Measurements from ENCODE around the gene FLNB.

Gene FLNB

DNA sequence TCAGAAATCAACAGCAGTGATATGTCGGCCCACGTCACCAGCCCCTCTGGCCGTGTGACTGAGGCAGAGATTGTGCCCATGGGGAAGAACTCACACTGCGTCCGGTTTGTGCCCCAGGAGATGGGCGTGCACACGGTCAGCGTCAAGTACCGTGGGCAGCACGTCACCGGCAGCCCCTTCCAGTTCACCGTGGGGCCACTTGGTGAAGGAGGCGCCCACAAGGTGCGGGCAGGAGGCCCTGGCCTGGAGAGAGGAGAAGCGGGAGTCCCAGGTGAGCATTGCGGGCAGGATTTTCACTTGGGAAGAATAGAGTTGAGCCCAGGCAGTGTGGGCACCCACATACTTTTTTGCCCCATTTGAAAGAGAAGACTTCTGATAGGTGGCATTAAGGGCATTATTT, 145.1 kb downstream of the FLNB start:
- Histone ChIP-seq H3K27ac (ENCODE audit: low read depth, low read length) (no peak overlapping the region), H3K4me3 (ENCODE audit: low read length) (no peak overlapping the region), H3K9me3 (ENCODE audit: insufficient read depth, low read depth, low read length) (no peaks in the 10 kb centered on the region), H3K4me1 (ENCODE audit: insufficient read depth, low read length) (no peaks in the 10 kb centered on the region), H3K27me3 (ENCODE audit: insufficient read depth, low read length) (no peaks in the 10 kb centered on the region), H3K36me3 (ENCODE audit: insufficient read depth, low read length) (peaks cover 99% of the 10 kb centered on the region), H3K9ac (ENCODE audit: low read depth, low read length) (no peak overlapping the region)
- 96% methylated on average over 16 of the region's 16 CpGs for WGBS

- Histone ChIP-seq H3K27ac (ENCODE audit: low read depth, low read length) (no peak overlapping the region), H3K4me3 (ENCODE audit: low read length) (no peak overlapping the region), H3K4me1 (ENCODE audit: insufficient read depth, low read length) (no peaks in the 10 kb centered on the region), H3K9me3 (ENCODE audit: insufficient read depth, low read depth, low read length) (no peaks in the 10 kb centered on the region), H3K9ac (ENCODE audit: low read depth, low read length) (no peak overlapping the region), H3K36me3 (ENCODE audit: insufficient read depth, low read length) (peaks cover 99% of the 10 kb centered on the region), H3K27me3 (ENCODE audit: insufficient read depth, low read length) (no peaks in the 10 kb centered on the region)
- WGBS, result 96% methylated on average over 9 of the region's 10 CpGs
These were observed 146.6 kb downstream of the FLNB start for GRCh38 chr3:58154626-58155449.

- 97% methylated on average over 10 of the region's 10 CpGs for WGBS
- H3K36me3 ChIP-seq (ENCODE audit: insufficient read depth, low read length), result peaks cover 99% of the 10 kb centered on the region
- no peak overlapping the region for H3K27ac ChIP-seq (ENCODE audit: low read depth, low read length)
These were observed 147.6 kb downstream of the FLNB start for GRCh38 chr3:58155838-58156237.

GRCh38 chr3:58157700-58158099, 149.5 kb downstream of the FLNB start:
- Histone ChIP-seq H3K9ac (ENCODE audit: low read depth, low read length) (no peak overlapping the region), H3K9me3 (ENCODE audit: insufficient read depth, low read depth, low read length) (no peaks in the 10 kb centered on the region), H3K36me3 (ENCODE audit: insufficient read depth, low read length) (peaks cover 98% of the 10 kb centered on the region), H3K27me3 (ENCODE audit: insufficient read depth, low read length) (no peaks in the 10 kb centered on the region), H3K27ac (ENCODE audit: low read depth, low read length) (no peak overlapping the region), H3K4me1 (ENCODE audit: insufficient read depth, low read length) (no peaks in the 10 kb centered on the region), H3K4me3 (ENCODE audit: low read length) (no peak overlapping the region)
- 94% methylated on average over 11 of the region's 11 CpGs for WGBS

More at GRCh38 chr3:58155838-58156237, 147.6 kb downstream of the FLNB start:
- Histone ChIP-seq H3K4me3 (ENCODE audit: low read length) (no peak overlapping the region), H3K4me1 (ENCODE audit: insufficient read depth, low read length) (no peaks in the 10 kb centered on the region), H3K9ac (ENCODE audit: low read depth, low read length) (no peak overlapping the region), H3K27me3 (ENCODE audit: insufficient read depth, low read length) (no peaks in the 10 kb centered on the region), H3K9me3 (ENCODE audit: insufficient read depth, low read depth, low read length) (no peaks in the 10 kb centered on the region)

- no peak overlapping the region for H3K27ac ChIP-seq (ENCODE audit: low read depth, low read length)
- H3K9ac ChIP-seq (ENCODE audit: low read depth, low read length), result no peak overlapping the region
- H3K9me3 ChIP-seq (ENCODE audit: insufficient read depth, low read depth, low read length), result no peaks in the 10 kb centered on the region
- no peak overlapping the region for H3K4me3 ChIP-seq (ENCODE audit: low read length)
- no peaks in the 10 kb centered on the region for H3K4me1 ChIP-seq (ENCODE audit: insufficient read depth, low read length)
- H3K36me3 ChIP-seq (ENCODE audit: insufficient read depth, low read length), result peaks cover 98% of the 10 kb centered on the region
- 92% methylated on average over 7 of the region's 7 CpGs for WGBS
- H3K27me3 ChIP-seq (ENCODE audit: insufficient read depth, low read length), result no peaks in the 10 kb centered on the region
These were observed 150.4 kb downstream of the FLNB start for GRCh38 chr3:58158442-58159153.

DNA sequence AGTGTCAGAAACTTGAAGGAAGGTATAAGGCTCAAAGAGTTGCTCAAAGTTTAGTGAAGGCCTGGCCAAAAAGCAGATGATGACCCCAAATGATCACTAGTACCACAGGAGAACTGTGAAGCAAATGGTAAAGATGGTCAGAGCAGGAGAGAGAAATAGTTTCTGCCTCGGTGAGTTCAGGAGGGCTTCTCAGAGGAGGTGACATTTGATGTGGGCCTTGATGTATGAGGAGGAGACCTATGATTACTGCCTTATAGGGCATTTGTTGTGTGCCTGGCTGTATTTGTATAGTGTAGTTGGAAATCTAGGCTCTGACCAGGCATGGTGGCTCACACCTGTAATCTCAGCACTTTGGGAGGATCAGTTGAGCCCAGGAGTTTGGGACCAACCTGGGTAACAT, 152.2 kb downstream of the FLNB start:
- H3K9ac ChIP-seq (ENCODE audit: low read depth, low read length), result no peak overlapping the region

DNA sequence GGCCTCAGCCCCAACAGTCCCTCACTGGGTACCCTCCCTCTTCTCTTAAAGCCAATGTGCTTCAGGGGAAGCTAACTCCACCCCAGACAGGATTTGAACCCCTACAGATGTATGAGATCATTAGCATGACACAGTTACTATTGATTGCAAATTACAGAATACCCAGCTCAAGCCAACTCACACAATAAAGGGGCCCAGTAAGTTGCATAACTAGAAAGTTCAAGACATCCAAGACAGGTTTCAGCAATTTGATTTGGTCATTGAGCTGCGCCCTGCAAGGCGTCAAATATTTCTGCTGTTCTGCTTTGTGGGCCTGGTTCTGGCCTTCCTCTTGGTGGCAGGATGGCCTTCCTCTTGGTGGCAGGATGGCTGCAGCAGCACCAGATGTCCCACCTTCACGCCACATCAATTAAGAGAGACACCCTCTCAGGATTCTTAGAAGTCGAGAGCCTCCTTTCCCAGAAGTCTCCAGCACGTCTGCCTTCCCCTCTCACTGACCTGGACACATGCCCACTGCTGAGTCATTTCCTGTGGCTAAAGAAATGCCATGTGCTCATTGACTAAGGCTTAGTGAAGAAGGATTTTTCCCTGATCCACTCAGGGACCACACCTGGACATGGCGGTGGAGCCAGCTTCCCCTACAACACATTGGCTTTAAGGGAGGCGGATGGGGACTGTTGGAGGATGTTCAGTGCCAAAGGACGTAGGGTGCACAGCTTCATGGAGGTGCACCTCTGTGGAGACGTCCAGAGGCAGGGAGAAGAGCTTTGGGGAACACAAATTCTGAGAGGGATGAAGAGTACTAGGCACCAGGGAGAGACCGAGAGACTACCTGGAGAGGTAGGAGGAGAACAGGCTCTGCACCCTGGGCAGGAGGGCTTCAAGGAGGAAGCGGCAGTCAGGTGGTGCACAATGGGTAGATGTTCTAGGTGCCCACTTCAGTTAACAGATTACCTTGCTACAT, 153.5 kb downstream of the FLNB start:
- H3K36me3 ChIP-seq (ENCODE audit: insufficient read depth, low read length), result peaks cover 91% of the 10 kb centered on the region
- H3K9me3 ChIP-seq (ENCODE audit: insufficient read depth, low read depth, low read length), result no peaks in the 10 kb centered on the region
- H3K4me1 ChIP-seq (ENCODE audit: insufficient read depth, low read length), result peaks cover 10% of the 10 kb centered on the region; the same call in 1 of the 2 replicates
- H3K27ac ChIP-seq (ENCODE audit: low read depth, low read length), result no peak overlapping the region
- WGBS, result 93% methylated on average over 11 of the region's 11 CpGs
- H3K27me3 ChIP-seq (ENCODE audit: insufficient read depth, low read length), result no peaks in the 10 kb centered on the region
- H3K9ac ChIP-seq (ENCODE audit: low read depth, low read length), result no peak overlapping the region
- no peak overlapping the region for H3K4me3 ChIP-seq (ENCODE audit: low read length)

More for the DNA sequence above, 152.2 kb downstream of the FLNB start:
- H3K4me1 ChIP-seq (ENCODE audit: insufficient read depth, low read length), result peaks cover 5% of the 10 kb centered on the region; the same call in 1 of the 2 replicates
- 92% methylated on average over 1 of the region's 1 CpG for WGBS
- no peaks in the 10 kb centered on the region for H3K9me3 ChIP-seq (ENCODE audit: insufficient read depth, low read depth, low read length)
- no peak overlapping the region for H3K4me3 ChIP-seq (ENCODE audit: low read length)
- H3K36me3 ChIP-seq (ENCODE audit: insufficient read depth, low read length), result peaks cover 95% of the 10 kb centered on the region
- no peak overlapping the region for H3K27ac ChIP-seq (ENCODE audit: low read depth, low read length)
- H3K27me3 ChIP-seq (ENCODE audit: insufficient read depth, low read length), result no peaks in the 10 kb centered on the region

- no peaks in the 10 kb centered on the region for H3K9me3 ChIP-seq (ENCODE audit: insufficient read depth, low read depth, low read length)
- no peak overlapping the region for H3K27ac ChIP-seq (ENCODE audit: low read depth, low read length)
- H3K4me3 ChIP-seq (ENCODE audit: low read length), result no peak overlapping the region
- WGBS, result 96% methylated on average over 14 of the region's 14 CpGs
- H3K9ac ChIP-seq (ENCODE audit: low read depth, low read length), result no peak overlapping the region
- peaks cover 10% of the 10 kb centered on the region; the same call in 1 of the 2 replicates for H3K4me1 ChIP-seq (ENCODE audit: insufficient read depth, low read length)
- no peaks in the 10 kb centered on the region for H3K27me3 ChIP-seq (ENCODE audit: insufficient read depth, low read length)
- H3K36me3 ChIP-seq (ENCODE audit: insufficient read depth, low read length), result peaks cover 84% of the 10 kb centered on the region
These were observed 155.0 kb downstream of the FLNB start for GRCh38 chr3:58163234-58163633.

GRCh38 chr3:58164199-58164879, 156.1 kb downstream of the FLNB start:
- peaks cover 84% of the 10 kb centered on the region for H3K36me3 ChIP-seq (ENCODE audit: insufficient read depth, low read length)
- no peaks in the 10 kb centered on the region for H3K27me3 ChIP-seq (ENCODE audit: insufficient read depth, low read length)
- no peak overlapping the region for H3K4me3 ChIP-seq (ENCODE audit: low read length)
- no peaks in the 10 kb centered on the region for H3K9me3 ChIP-seq (ENCODE audit: insufficient read depth, low read depth, low read length)
- WGBS, result 96% methylated on average over 11 of the region's 12 CpGs
- H3K4me1 ChIP-seq (ENCODE audit: insufficient read depth, low read length), result peaks cover 10% of the 10 kb centered on the region; the same call in 1 of the 2 replicates
- no peak overlapping the region for H3K9ac ChIP-seq (ENCODE audit: low read depth, low read length)
- peak overlapping the region; percentile 63; the same call in 1 of the 2 replicates for H3K27ac ChIP-seq (ENCODE audit: low read depth, low read length)

Measured in HUES64 (cell line).